ENCODE measurements around the gene ARHGAP26. TPM values are rescaled to one million over a fixed set of nuclear protein-coding genes. Genes with fewer than 3 reads are reported as not detected.
A peak's percentile ranks its signal among the peaks of the same experiment; 100 is the strongest.

The ARHGAP26 gene
- total RNA-seq, 1 experiment from 2014 or later: 54.3 TPM

GRCh38 chr5:143156086-143156485, 385.9 kb downstream of the ARHGAP26 start:
- no peak for DNase-seq (ENCODE audit: unreplicated experiment)
- POLR2A ChIA-PET: interaction anchor here (1.1 to 3.2 kb wide), 5 partner anchors 10 to 50 kb away, joined by 3 to 20 read pairs (median 10); no protein-coding TSS in a partner anchor
- Mint-ChIP-seq H3K4me1 (ENCODE audit: insufficient read depth, unreplicated experiment) (peaks cover 25% of the 10 kb centered on the region), H3K9me3 (ENCODE audit: unreplicated experiment) (peaks cover 7% of the 10 kb centered on the region), H3K27me3 (ENCODE audit: insufficient read depth, unreplicated experiment) (no peaks in the 10 kb centered on the region), H3K4me3 (ENCODE audit: unreplicated experiment) (no peak overlapping the region), H3K36me3 (ENCODE audit: insufficient read depth, unreplicated experiment) (peaks cover 4% of the 10 kb centered on the region), H3K27ac (ENCODE audit: low read depth, unreplicated experiment) (peak overlapping the region; percentile 96)
- no TSS peak for BruUV-seq (replicated peaks)
- intact Hi-C loops (cut with micrococcal nuclease): no loop called here
- CTCF ChIA-PET: interaction anchor here (0.6 to 2.4 kb wide), 7 partner anchors 8 to 335 kb away, joined by 3 to 6 read pairs (median 3); no protein-coding TSS in a partner anchor
- no peak for TF ChIP-seq CTCF (IDR thresholded peaks at IDR 0.05; ENCODE audit: unreplicated experiment)

GRCh38 chr5:143156572-143156971, 386.4 kb downstream of the ARHGAP26 start:
- BruUV-seq (replicated peaks): no TSS peak
- POLR2A ChIA-PET: interaction anchor here (0.5 to 3.2 kb wide), 6 partner anchors 10 to 146 kb away, joined by 3 to 20 read pairs (median 5); no protein-coding TSS in a partner anchor
- intact Hi-C loops (cut with micrococcal nuclease): no loop called here

GRCh38 chr5:143159031-143159430, 388.9 kb downstream of the ARHGAP26 start:
- H3K9me3 Mint-ChIP-seq (ENCODE audit: unreplicated experiment): no peaks in the 10 kb centered on the region

More at GRCh38 chr5:143156572-143156971, 386.4 kb downstream of the ARHGAP26 start:
- CTCF ChIA-PET: interaction anchor here (0.5 to 2.4 kb wide), 8 partner anchors 8 to 335 kb away, joined by 3 to 6 read pairs (median 3); no protein-coding TSS in a partner anchor
- Mint-ChIP-seq H3K27me3 (ENCODE audit: insufficient read depth, unreplicated experiment) (no peaks in the 10 kb centered on the region), H3K9me3 (ENCODE audit: unreplicated experiment) (peaks cover 6% of the 10 kb centered on the region), H3K4me1 (ENCODE audit: insufficient read depth, unreplicated experiment) (peaks cover 30% of the 10 kb centered on the region), H3K27ac (ENCODE audit: low read depth, unreplicated experiment) (peak overlapping the region; percentile 96), H3K36me3 (ENCODE audit: insufficient read depth, unreplicated experiment) (peaks cover 1% of the 10 kb centered on the region), H3K4me3 (ENCODE audit: unreplicated experiment) (no peak overlapping the region)
- TF ChIP-seq CTCF (IDR thresholded peaks at IDR 0.05; ENCODE audit: unreplicated experiment): no peak
- no peak for DNase-seq (ENCODE audit: unreplicated experiment)

More at GRCh38 chr5:143159031-143159430, 388.9 kb downstream of the ARHGAP26 start:
- no peak for TF ChIP-seq CTCF (IDR thresholded peaks at IDR 0.05; ENCODE audit: unreplicated experiment)
- intact Hi-C loops (cut with micrococcal nuclease): no loop called here
- ChIA-PET CTCF (interaction anchor here (0.7 to 1.4 kb wide), 5 partner anchors 9 to 239 kb away, joined by 3 to 4 read pairs (median 3); no protein-coding TSS in a partner anchor), POLR2A (interaction anchor here (0.5 to 2.1 kb wide), 4 partner anchors 8 to 219 kb away, joined by 3 to 11 read pairs (median 4); no protein-coding TSS in a partner anchor)
- Mint-ChIP-seq H3K27me3 (ENCODE audit: insufficient read depth, unreplicated experiment) (no peaks in the 10 kb centered on the region), H3K4me3 (ENCODE audit: unreplicated experiment) (no peak overlapping the region), H3K27ac (ENCODE audit: low read depth, unreplicated experiment) (no peak overlapping the region), H3K4me1 (ENCODE audit: insufficient read depth, unreplicated experiment) (peaks cover 34% of the 10 kb centered on the region), H3K36me3 (ENCODE audit: insufficient read depth, unreplicated experiment) (no peaks in the 10 kb centered on the region)
- no TSS peak for BruUV-seq (replicated peaks)
- no peak for DNase-seq (ENCODE audit: unreplicated experiment)

Data from MCF 10A (cell line).